GM12878 (cell line): ENCODE results near the gene ULBP2. TPM values are rescaled to one million over a fixed set of nuclear protein-coding genes. Genes with fewer than 3 reads are reported as not detected.

Source experiments
- ATAC-seq: fragments of 200-7000 bp; cut with Tn5 transposase; 3 replicates; pipeline ENCODE4 v1.9.1; 2020; ENCODE audit warnings: mild to moderate bottlenecking, moderate library complexity
- BruUV-seq: library from RNA; stranded (reverse); fragments of 400-500 nt; replicated peaks from 2 replicates; lab custom pipeline; 2021; lab: Mats Ljungman, UMichigan
- CTCF ChIA-PET: fragments of 300-600 bp; sonication (Branson Sonifier 250); formaldehyde crosslinking; extraction: SDS; loops from one replicate; lab custom pipeline; 2021; ENCODE audit warnings: inconsistent platforms; lab: Yijun Ruan, JAX
- POLR2A ChIA-PET: fragments of 350-600 bp; formaldehyde crosslinking; extraction: SDS; loops from one replicate; lab custom pipeline; 2021; ENCODE audit warnings: inconsistent platforms; lab: Charles Lee
- RAD21 ChIA-PET: fragments of 300-600 bp; sonication (Branson Sonifier 250); formaldehyde crosslinking; loops from one replicate; lab custom pipeline; 2023; ENCODE audit warnings: antibody characterized with exemption; ENCODE audit not compliant: unreplicated experiment; lab: Charles Lee
- SMC1A ChIA-PET: fragments of 300-600 bp; sonication (Branson Sonifier 250); formaldehyde crosslinking; loops from one replicate; lab custom pipeline; 2023; ENCODE audit not compliant: unreplicated experiment, uncharacterized antibody; lab: Charles Lee
- DNase-seq: peaks from one replicate; pipeline ENCODE4 v3.0.0-alpha.2; 2011; ENCODE audit warnings: low read depth, low spot score
- FAIRE-seq: peaks from 3 replicates; lab custom pipeline; 2011; peaks lifted over from hg19 to GRCh38; lab: Jason Lieb, UNC
- H2AFZ ChIP-seq: 2 replicates; pipeline ENCODE4 v1.6.0; 2011; ENCODE audit warnings: low read depth, low read length, control low read depth; ENCODE audit not compliant: control insufficient read depth
- H3K27ac ChIP-seq: 2 replicates; pipeline ENCODE4 v1.5.1; 2011; ENCODE audit warnings: control low read depth; ENCODE audit not compliant: control insufficient read depth, insufficient read depth
- H3K27me3 ChIP-seq, 2 experiments: replicated peaks in 1 of 2; 2 replicates each; pipeline versions ENCODE4 v1.6.0 to v1.6.1; 2011; ENCODE audit warnings: low read length in 1 of 2; ENCODE audit not compliant: control insufficient read depth in 2 of 2, insufficient read depth in 2 of 2
- H3K36me3 ChIP-seq, 2 experiments: 2 replicates each; pipeline ENCODE4 v1.5.1; 2011; ENCODE audit warnings: low read length in 1 of 2; ENCODE audit not compliant: control insufficient read depth in 2 of 2, insufficient read depth in 2 of 2
- H3K4me1 ChIP-seq: 2 replicates; pipeline ENCODE4 v1.6.1; 2011; ENCODE audit warnings: mild to moderate bottlenecking, low read length, moderate library complexity, mixed read lengths; ENCODE audit not compliant: control insufficient read depth, insufficient read depth
- H3K4me2 ChIP-seq: 2 replicates; pipeline ENCODE4 v1.6.0; 2011; ENCODE audit warnings: control low read depth; ENCODE audit not compliant: control insufficient read depth, insufficient read depth
- H3K4me3 ChIP-seq: fragments of 200-600 bp; sonication (generic); 2 replicates; pipeline ENCODE4 v1.5.1; 2016
- H3K79me2 ChIP-seq: 2 replicates; pipeline ENCODE4 v1.6.0; 2011; ENCODE audit warnings: low read length; ENCODE audit not compliant: control insufficient read depth, insufficient read depth
- H3K9ac ChIP-seq: 2 replicates; pipeline ENCODE4 v1.8.0; 2011; ENCODE audit warnings: low read length, control low read depth, mixed read lengths; ENCODE audit not compliant: control insufficient read depth, insufficient read depth
- H3K9me3 ChIP-seq: replicated peaks from 3 replicates; pipeline ENCODE4 v1.5.1; 2011; ENCODE audit warnings: mild to moderate bottlenecking, low read length; ENCODE audit not compliant: control insufficient read depth, insufficient read depth
- H4K20me1 ChIP-seq: 2 replicates; pipeline ENCODE4 v1.6.0; 2011; ENCODE audit not compliant: control insufficient read depth, insufficient read depth
- BHLHE40 ChIP-seq, 2 experiments: fragments of 450-650 bp in 1 of 2; IDR thresholded peaks; 2 replicates each; pipeline ENCODE4 v1.6.1; 2011 to 2017; ENCODE audit warnings: low read depth in 2 of 2, borderline replicate concordance in 1 of 2, improper control_type of control experiment in 1 of 2, low read length in 1 of 2, mild to moderate bottlenecking in 1 of 2
- BRCA1 ChIP-seq: IDR thresholded peaks from 2 replicates; pipeline ENCODE4 v1.6.1; 2011; ENCODE audit warnings: low read depth, low read length, improper control_type of control experiment
- CHD4 ChIP-seq: fragments of 200-600 bp; sonication (generic); IDR thresholded peaks from 2 replicates; pipeline ENCODE4 v1.6.1; 2016; ENCODE audit warnings: mild to moderate bottlenecking
- RBBP5 ChIP-seq: fragments of 200-600 bp; sonication (generic); conservative IDR thresholded peaks from 2 replicates; pipeline ENCODE4 v1.6.1; 2016
- ZNF24 ChIP-seq: fragments of 450-650 bp; IDR thresholded peaks from 2 replicates; pipeline ENCODE4 v1.6.1; 2017; ENCODE audit warnings: antibody characterized with exemption, mild to moderate bottlenecking
- WGBS: methylation state at CpG from one replicate; pipeline ENCODE4 v1.1.6; 2016; ENCODE audit warnings: low lambda C conversion rate; ENCODE audit not compliant: insufficient replicate concordance, insufficient coverage; ENCODE audit errors: missing lambda C conversion rate; 5-methylcytosine and 5-hydroxymethylcytosine counted together
- in situ Hi-C: fragments of 300-500 bp; cut with MboI; formaldehyde crosslinking; loops from 9 replicates; pipeline ENCODE4 v1.14.3; 2018; ENCODE audit warnings: mixed read lengths
- intact Hi-C: fragments of 100-400 bp; cut with micrococcal nuclease; formaldehyde crosslinking; loops from one replicate; pipeline ENCODE4 v1.14.2; 2022; ENCODE audit not compliant: unreplicated experiment
- polyA plus RNA-seq, 11 experiments: library from polyadenylated mRNA; depleted of rRNA in 4 of 11; unstranded in 6 of 11; stranded (reverse) in 5 of 11; fragments of >200 nt; fragmentation: Nextera tagmentation in 4 of 11; fragmentation: Illumina TruSeq in 1 of 11; extraction: Ambion mirVana in 4 of 11; extraction: Trizol in 1 of 11; gene quantifications; 1 replicate in 1 of 11; 2 replicates in 10 of 11; pipeline versions ENCODE4 v1.2.1 to v1.2.3, GENCODE V29; 2011 to 2016; ENCODE audit warnings: inconsistent platforms in 2 of 11, missing spikeins in 2 of 11, low read depth in 1 of 11
- total RNA-seq, 4 experiments: library from RNA; depleted of rRNA in 3 of 4; stranded (reverse); fragments of >200 nt in 3 of 4; fragmentation: Illumina TruSeq in 1 of 4; extraction: Trizol in 1 of 4; gene quantifications; 2 replicates each; pipeline versions ENCODE4 v1.2.1 to v1.2.3, GENCODE V29; 2013 to 2021
- TF ChIP-seq, protein P1 (sequence below): IDR thresholded peaks from 2 replicates; pipeline ENCODE4 v1.6.1; 2012; ENCODE audit warnings: mild to moderate bottlenecking, low read depth, low read length
- TF ChIP-seq, protein P2 (sequence below): IDR thresholded peaks from 2 replicates; pipeline ENCODE4 v1.6.1; 2011; ENCODE audit warnings: low read depth, mild to moderate bottlenecking, low read length, moderate library complexity, borderline replicate concordance; ENCODE audit errors: extremely low read depth

The ULBP2 gene
- total and polyA plus RNA-seq, 10 of the 15 experiments (the other 5 are each of a cell fraction or from before 2014, with no cell fraction given) = 0.16 to 2.5 (median 0.22) TPM; not detected in 3

DNA sequence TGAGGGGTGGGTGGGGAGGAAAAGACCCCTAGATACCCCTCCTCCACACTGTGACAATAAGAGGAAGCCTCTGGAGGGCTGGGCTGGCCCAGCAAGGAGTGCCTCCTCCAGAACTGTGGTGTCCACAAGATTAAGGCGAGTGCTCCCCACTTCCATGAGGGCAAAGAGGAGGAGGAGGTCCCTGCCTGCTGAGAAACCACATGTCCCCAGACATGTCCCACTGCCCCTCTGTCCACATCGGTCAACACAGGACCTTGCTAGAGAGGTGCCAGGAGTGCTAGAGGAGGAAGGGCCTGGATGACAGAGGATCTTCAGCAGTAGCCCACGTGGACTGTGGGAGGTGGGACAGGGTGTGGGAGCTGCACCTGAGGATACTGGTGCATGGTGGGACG is 22.0 kb upstream of the ULBP2 start:
- Histone ChIP-seq H3K9ac (no peak overlapping the region), H3K36me3 (no peaks in the 10 kb centered on the region), H3K4me2 (no peak overlapping the region), H3K27ac (no peak overlapping the region), H3K4me3 (no peak overlapping the region), H4K20me1 (no peaks in the 10 kb centered on the region; the same call in 1 of the 2 replicates), H3K9me3 (no peaks in the 10 kb centered on the region; the same call in 2 of the 3 replicates), H3K4me1 (no peaks in the 10 kb centered on the region), H3K79me2 (no peaks in the 10 kb centered on the region), H2AFZ (no peak overlapping the region), H3K27me3 (peaks cover 5 to 8% of the 10 kb centered on the region in 2 experiments)
- no peak for FAIRE-seq
- ATAC-seq = no peak
- TF ChIP-seq ZNF24 (no peak), CHD4 (no peak), BHLHE40 (IDR thresholded peaks at IDR 0.05; ENCODE audit: borderline replicate concordance in 1 of 2, low read depth in 2 of 2, low read length in 1 of 2) (no peak)
- ChIA-PET POLR2A (no interaction called here), SMC1A (no interaction called here), RAD21 (no interaction called here), CTCF (no interaction called here)
- WGBS = 13% methylated on average over 4 of the region's 4 CpGs
- BruUV-seq = no TSS peak
- intact Hi-C loops (no loop called here), in situ Hi-C loops (no loop called here)
- DNase-seq = no peak

DNA sequence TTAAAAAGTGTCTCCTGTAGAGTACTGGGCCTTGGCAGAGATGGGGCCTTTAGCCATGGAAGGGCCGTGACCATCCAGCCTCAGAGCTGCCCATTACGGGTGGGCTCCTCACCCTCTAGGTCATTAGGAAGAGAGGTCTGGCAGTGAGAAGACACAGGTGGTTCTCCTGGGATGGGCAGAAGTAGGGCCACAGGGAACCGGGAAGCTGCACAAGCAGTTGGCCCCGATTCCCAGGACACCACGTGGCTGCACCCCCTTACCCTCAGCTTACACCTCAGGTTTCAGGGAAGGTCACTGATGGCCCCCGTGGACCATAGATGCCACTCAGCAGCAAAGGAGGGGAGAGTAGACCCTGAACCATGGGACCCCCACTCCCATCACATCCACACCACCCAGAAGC is 20.5 kb upstream of the ULBP2 start:
- peaks cover 5 to 12% of the 10 kb centered on the region in 2 experiments for H3K27me3 ChIP-seq
- RAD21 ChIA-PET = no interaction called here

More for the DNA sequence above, 20.5 kb upstream of the ULBP2 start:
- no peaks in the 10 kb centered on the region; the same call in 2 of the 3 replicates for H3K9me3 ChIP-seq
- H2AFZ ChIP-seq = no peak overlapping the region
- SMC1A ChIA-PET = no interaction called here
- no TSS peak for BruUV-seq
- H3K4me1 ChIP-seq = no peaks in the 10 kb centered on the region
- FAIRE-seq (no peak), ATAC-seq (no peak), DNase-seq (no peak)
- no peaks in the 10 kb centered on the region for H3K79me2 ChIP-seq
- intact Hi-C loops = no loop called here
- no peak overlapping the region for H3K9ac ChIP-seq
- H3K36me3 ChIP-seq = no peaks in the 10 kb centered on the region
- TF ChIP-seq BRCA1 (no peak), RBBP5 (no peak)
- TF ChIP-seq, protein P1, sequence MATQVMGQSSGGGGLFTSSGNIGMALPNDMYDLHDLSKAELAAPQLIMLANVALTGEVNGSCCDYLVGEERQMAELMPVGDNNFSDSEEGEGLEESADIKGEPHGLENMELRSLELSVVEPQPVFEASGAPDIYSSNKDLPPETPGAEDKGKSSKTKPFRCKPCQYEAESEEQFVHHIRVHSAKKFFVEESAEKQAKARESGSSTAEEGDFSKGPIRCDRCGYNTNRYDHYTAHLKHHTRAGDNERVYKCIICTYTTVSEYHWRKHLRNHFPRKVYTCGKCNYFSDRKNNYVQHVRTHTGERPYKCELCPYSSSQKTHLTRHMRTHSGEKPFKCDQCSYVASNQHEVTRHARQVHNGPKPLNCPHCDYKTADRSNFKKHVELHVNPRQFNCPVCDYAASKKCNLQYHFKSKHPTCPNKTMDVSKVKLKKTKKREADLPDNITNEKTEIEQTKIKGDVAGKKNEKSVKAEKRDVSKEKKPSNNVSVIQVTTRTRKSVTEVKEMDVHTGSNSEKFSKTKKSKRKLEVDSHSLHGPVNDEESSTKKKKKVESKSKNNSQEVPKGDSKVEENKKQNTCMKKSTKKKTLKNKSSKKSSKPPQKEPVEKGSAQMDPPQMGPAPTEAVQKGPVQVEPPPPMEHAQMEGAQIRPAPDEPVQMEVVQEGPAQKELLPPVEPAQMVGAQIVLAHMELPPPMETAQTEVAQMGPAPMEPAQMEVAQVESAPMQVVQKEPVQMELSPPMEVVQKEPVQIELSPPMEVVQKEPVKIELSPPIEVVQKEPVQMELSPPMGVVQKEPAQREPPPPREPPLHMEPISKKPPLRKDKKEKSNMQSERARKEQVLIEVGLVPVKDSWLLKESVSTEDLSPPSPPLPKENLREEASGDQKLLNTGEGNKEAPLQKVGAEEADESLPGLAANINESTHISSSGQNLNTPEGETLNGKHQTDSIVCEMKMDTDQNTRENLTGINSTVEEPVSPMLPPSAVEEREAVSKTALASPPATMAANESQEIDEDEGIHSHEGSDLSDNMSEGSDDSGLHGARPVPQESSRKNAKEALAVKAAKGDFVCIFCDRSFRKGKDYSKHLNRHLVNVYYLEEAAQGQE = no peak
- TF ChIP-seq, protein P2, sequence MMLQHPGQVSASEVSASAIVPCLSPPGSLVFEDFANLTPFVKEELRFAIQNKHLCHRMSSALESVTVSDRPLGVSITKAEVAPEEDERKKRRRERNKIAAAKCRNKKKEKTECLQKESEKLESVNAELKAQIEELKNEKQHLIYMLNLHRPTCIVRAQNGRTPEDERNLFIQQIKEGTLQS = no peak
- H3K27ac ChIP-seq = no peak overlapping the region
- in situ Hi-C loops = no loop called here
- POLR2A ChIA-PET = no interaction called here
- H3K4me3 ChIP-seq = no peak overlapping the region
- WGBS = 44% methylated on average over 6 of the region's 6 CpGs
- H4K20me1 ChIP-seq = no peaks in the 10 kb centered on the region; the same call in 1 of the 2 replicates
- CTCF ChIA-PET = no interaction called here
- H3K4me2 ChIP-seq = no peak overlapping the region
